GM12878 (cell line): ENCODE results near the gene KIAA0930.

ENCODE experiments used
- POLR2AphosphoS5 ChIP-seq: IDR thresholded peaks from 2 replicates; pipeline ENCODE4 v1.6.1; 2011; ENCODE audit warnings: mild to moderate bottlenecking, low read length, inconsistent platforms
- YBX1 ChIP-seq: fragments of 450-650 bp; IDR thresholded peaks from 2 replicates; pipeline ENCODE4 v1.6.1; 2016; ENCODE audit warnings: antibody characterized with exemption
- ZNF274 ChIP-seq: IDR thresholded peaks from one replicate; pipeline ENCODE4 v1.8.0; 2011; ENCODE audit not compliant: insufficient read length, insufficient read depth
- TF ChIP-seq, protein P1 (sequence below): IDR thresholded peaks from 2 replicates; pipeline ENCODE4 v1.6.1; 2011; ENCODE audit warnings: borderline replicate concordance, low read depth, mild to moderate bottlenecking, moderate library complexity, mixed read lengths, low read length; ENCODE audit not compliant: insufficient read depth; ENCODE audit errors: extremely low read length
- TF ChIP-seq, protein P2 (sequence below): IDR thresholded peaks from 2 replicates; pipeline ENCODE4 v1.6.1; 2012; ENCODE audit warnings: low read depth, low read length, improper control_type of control experiment
- TF ChIP-seq, protein P3 (sequence below), 3 experiments: IDR thresholded peaks in 2 of 3; conservative IDR thresholded peaks in 1 of 3; 2 replicates each; pipeline ENCODE4 v1.5.1; 2011; ENCODE audit warnings: low read depth in 3 of 3, low read length in 3 of 3, mild to moderate bottlenecking in 3 of 3, control low read depth in 2 of 3, moderate library complexity in 2 of 3, inconsistent platforms in 1 of 3, mixed read lengths in 1 of 3; ENCODE audit not compliant: control insufficient read depth in 2 of 3, insufficient read depth in 1 of 3; ENCODE audit errors: extremely low read depth in 1 of 3

DNA sequence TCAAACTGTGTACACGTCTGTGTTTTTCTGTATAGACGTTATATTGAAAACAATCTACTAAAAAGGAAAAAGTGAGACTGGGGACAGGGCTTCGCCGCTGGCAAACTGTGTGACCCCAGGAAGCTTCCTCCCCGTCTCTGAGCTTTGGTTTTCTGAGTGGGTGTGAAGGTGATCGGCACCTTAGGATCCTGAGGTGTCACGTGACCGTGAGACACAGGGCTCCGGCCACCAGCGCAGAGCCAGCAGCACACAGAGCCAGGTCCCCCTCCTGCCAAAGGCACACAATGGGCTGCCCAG is 32.0 kb downstream of the KIAA0930 start:
- TF ChIP-seq ZNF274 (no peak), POLR2AphosphoS5 (no peak), YBX1 (no peak)
- TF ChIP-seq, protein P1, sequence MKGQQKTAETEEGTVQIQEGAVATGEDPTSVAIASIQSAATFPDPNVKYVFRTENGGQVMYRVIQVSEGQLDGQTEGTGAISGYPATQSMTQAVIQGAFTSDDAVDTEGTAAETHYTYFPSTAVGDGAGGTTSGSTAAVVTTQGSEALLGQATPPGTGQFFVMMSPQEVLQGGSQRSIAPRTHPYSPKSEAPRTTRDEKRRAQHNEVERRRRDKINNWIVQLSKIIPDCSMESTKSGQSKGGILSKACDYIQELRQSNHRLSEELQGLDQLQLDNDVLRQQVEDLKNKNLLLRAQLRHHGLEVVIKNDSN = no peak
- TF ChIP-seq, protein P2, sequence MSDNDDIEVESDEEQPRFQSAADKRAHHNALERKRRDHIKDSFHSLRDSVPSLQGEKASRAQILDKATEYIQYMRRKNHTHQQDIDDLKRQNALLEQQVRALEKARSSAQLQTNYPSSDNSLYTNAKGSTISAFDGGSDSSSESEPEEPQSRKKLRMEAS = no peak
- TF ChIP-seq, protein P3, sequence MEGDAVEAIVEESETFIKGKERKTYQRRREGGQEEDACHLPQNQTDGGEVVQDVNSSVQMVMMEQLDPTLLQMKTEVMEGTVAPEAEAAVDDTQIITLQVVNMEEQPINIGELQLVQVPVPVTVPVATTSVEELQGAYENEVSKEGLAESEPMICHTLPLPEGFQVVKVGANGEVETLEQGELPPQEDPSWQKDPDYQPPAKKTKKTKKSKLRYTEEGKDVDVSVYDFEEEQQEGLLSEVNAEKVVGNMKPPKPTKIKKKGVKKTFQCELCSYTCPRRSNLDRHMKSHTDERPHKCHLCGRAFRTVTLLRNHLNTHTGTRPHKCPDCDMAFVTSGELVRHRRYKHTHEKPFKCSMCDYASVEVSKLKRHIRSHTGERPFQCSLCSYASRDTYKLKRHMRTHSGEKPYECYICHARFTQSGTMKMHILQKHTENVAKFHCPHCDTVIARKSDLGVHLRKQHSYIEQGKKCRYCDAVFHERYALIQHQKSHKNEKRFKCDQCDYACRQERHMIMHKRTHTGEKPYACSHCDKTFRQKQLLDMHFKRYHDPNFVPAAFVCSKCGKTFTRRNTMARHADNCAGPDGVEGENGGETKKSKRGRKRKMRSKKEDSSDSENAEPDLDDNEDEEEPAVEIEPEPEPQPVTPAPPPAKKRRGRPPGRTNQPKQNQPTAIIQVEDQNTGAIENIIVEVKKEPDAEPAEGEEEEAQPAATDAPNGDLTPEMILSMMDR (IDR thresholded peaks at IDR 0.05 in 2 of 3, conservative IDR thresholded peaks at IDR 0.05 in 1 of 3; ENCODE audit: control insufficient read depth in 2 of 3, extremely low read depth in 1 of 3, insufficient read depth in 1 of 3, low read depth in 3 of 3, low read length in 3 of 3) = no peak
